Inflammatory macrophage (primary cell): ENCODE data around the gene TBX1.
"Not testable (repeated sequence)": the region's sequence is repeated elsewhere in the genome, so short reads cannot be mapped to it uniquely, and the experiment has no call there.

ENCODE experiments used
- DNase-seq, 2 donors: peaks; one replicate each; pipeline ENCODE4 v3.0.0-alpha.2; 2020 to 2022

Gene TBX1

GRCh38 chr22:19723232-19723982 lies 37.2 kb upstream of the TBX1 start, which contains the start of gene GP1BB:
Gene GP1BB, plus strand, starts transcription at chr22:19723539. Its CDS starts 31 bp downstream, at chr22:19723570.
- peak in 1 of 2 donors; percentile 38 for DNase-seq

GRCh38 chr22:19723983-19724827 lies 36.4 kb upstream of the TBX1 start:
- peak; percentile 4 to 43 for DNase-seq

GRCh38 chr22:19724927-19725661 lies 35.5 kb upstream of the TBX1 start:
- no peak for DNase-seq

DNA sequence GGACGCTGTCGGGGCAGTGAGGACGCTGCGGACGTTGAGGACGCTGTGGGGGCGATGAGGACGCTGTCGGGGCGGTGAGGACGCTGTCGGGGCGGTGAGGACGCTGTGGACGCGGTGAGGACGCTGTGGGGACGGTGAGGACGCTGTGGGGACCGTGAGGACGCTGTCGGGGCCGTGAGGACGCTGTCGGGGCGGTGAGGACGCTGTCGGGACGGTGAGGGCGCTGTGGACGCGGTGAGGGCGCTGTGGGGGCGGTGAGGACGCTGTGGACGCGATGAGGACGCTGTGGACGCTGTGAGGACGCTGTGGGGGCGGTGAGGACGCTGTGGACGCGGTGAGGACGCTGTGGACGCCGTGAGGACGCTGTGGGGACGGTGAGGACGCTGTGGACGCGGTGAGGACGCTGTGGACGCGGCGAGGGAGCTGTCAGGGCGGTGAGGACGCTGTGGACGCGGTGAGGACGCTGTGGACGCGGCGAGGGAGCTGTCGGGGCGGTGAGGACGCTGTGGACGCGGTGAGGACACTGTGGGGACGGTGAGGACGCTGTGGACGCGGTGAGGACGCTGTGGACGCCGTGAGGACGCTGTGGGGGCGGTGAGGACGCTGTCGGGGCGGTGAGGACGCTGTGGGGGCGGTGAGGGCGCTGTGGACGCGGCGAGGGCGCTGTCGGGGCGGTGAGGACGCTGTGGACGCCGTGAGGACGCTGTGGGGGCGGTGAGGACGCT lies 34.4 kb upstream of the TBX1 start:
- DNase-seq, result not testable (repeated sequence)

GRCh38 chr22:19727310-19728150 lies 33.0 kb upstream of the TBX1 start:
- DNase-seq, result no peak

- no peak for DNase-seq
These were observed 32.3 kb upstream of the TBX1 start for GRCh38 chr22:19728271-19728670.

DNA sequence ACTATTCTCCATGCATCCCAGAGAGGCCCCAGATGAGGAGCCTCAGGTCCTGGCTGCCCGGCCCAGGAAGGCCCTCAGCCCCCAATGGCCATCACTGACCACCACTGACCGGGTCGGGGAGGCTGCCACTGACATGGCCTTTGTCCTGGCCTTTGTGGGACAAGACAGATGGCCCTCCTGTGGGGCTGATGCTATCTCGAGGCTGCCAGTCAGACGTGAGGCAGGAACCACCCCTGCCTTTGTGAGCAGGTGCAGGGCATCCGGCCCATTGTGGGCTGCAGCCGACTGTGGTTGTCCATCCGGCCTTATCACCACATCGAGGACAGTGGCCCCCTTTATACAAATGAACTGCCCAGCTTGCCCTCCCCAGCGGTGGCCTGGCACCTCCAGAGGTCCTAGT lies 31.7 kb upstream of the TBX1 start:
- no peak for DNase-seq

- DNase-seq, result no peak
These were observed 31.1 kb upstream of the TBX1 start for GRCh38 chr22:19729507-19729906.

- no peak for DNase-seq
These were observed 30.4 kb upstream of the TBX1 start for GRCh38 chr22:19730198-19730597.

DNA sequence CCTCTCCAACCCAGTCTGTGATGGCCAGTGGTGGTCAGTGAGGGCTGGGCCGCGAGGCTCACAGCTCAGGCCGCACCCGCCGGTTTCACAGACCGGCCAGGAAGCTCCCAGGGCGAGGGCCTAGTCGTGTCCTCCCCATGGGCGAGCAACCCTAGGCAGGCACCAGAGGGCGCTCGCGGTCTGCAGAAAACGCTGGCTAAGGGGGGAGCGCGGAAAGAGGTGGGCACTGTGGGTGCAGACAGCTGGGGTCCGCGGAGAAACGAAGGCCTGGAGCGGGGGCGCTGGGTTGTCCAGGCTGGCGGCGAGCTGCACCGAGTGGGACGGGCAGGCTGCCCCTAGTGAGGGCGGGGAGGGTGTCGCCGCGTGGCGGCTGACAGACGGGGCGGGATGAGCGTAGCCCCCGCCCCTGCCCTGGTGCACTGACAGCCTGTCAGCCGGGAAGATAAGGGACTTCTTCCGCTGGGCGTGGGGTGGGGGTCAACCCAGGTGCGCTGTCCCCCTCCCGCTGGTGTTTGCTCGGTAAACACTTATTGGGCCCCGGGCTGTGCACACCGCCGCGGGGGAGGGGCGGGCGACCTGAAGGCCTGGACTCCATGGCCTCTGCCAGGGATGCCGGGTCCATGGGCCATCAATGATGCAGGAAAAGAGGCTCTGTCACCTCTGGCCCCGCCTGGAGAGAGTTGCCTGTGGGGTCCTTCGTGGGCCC lies 29.8 kb upstream of the TBX1 start:
- peak; percentile 75 to 78 for DNase-seq

- no peak for DNase-seq
These were observed 29.0 kb upstream of the TBX1 start for GRCh38 chr22:19731361-19732135.

DNA sequence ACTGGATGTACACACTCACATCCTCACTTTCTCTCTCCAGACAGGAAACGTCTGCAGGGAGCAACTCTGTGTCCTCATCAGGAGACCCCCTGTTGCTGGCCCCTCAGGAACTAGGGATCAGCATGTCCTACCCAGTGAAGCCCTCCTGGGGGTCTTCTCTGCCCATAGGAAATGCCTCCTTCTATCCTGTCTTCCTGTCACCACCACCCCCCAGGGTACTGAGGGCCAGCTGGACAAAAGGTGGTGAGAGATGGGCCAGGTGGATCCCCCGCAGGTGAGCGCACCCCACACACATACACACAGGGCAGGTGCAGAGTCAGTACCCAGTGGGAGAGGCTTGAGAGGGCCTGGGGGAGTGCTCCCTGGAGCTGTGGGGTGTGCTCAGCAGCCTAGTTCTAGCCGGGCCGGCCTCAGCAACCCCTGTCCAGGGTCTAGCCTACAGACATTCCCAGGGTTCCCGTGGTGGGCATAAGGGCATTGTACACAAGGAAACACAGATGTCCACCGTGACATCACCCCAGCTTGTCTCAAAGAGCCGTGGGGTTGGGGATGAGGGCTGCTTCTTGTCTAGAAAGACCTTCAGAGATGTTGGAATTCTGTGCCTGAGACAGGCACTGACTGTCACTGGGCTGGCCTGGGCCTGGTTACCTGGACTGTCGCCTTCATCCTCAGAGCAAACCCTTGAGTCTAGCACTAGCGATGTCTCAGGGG lies 28.0 kb upstream of the TBX1 start:
- DNase-seq, result no peak

DNA sequence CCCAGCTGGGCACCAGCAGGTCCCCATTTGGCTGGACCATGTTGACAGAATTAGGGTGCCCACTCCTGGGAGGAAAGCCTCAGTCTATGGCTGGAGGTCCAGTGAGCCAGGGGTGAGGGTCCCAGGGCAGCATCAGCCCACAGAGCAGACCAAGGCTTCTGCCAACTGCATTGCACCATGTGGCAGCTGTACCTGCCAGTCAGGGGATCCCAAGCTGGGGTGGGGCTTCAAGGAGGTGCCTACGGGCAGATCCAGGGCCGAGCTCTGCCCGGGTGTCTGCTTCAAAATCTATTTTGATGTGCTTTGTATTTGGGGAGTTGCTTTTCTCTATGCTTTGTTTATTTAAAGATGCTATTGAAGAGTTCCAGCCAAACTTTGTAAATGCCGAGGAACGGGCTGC lies 26.8 kb upstream of the TBX1 start:
- DNase-seq, result no peak

- no peak for DNase-seq
These were observed 26.4 kb upstream of the TBX1 start for GRCh38 chr22:19734163-19734562.

- no peak for DNase-seq
These were observed 25.7 kb upstream of the TBX1 start for GRCh38 chr22:19734837-19735382.

DNA sequence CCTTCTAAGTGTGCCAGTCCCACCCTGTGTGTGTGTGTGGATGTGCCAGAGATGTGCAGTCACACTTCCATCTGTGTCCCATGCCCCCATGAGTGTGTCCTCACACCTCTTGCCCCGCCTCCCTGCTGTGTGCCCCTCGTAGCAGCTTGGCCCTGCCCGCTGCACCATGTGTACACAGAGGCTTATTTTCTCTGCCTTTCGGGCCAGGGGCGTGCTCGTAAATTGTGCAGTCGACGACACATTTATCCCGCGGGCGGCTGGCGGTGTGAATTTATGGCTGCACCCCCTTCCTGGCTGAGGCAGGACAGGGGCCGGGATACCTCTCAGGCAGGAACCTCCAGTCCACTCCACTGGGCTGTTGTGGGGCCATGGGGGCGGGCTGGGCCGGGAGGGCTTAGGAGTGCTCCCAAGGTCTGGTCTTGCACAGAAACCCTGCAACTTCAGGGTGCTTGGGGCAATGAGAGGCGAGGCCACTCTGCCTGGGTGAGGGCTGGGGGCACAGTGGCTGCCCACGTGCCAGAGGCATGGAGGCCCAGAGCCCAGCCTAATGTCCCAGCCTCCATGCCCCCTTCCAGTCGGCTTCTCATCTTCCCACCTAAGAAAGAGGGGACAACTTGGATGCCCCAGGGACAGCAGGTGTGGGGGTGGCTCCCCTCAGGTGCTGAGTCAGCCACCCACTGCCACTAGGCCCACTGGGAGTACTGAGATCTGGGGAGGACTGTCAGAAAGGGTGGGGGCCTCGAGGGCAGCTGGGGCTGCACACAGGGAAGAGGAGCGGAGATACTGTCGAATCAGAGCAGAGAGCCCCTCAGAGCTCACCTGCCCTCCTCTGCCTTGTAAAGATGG lies 24.7 kb upstream of the TBX1 start:
- no peak for DNase-seq

GRCh38 chr22:19737846-19738663 lies 22.5 kb upstream of the TBX1 start:
- no peak for DNase-seq
